Effector memory CD8-positive, alpha-beta T cell (primary cell): ENCODE results near the gene PI4K2B.
"Not testable (repeated sequence)": the region's sequence is repeated elsewhere in the genome, so short reads cannot be mapped to it uniquely, and the experiment has no call there.

Source experiments
- ATAC-seq: fragments of 150-1000 bp; cut with Tn5 transposase; replicated peaks from 2 replicates; pipeline ENCODE4 v1.10.0; 2021; ENCODE audit warnings: mild to moderate bottlenecking, moderate library complexity
- DNase-seq, 3 experiments: peaks; one replicate each; pipeline ENCODE4 v3.0.0; 2021
- H3K27ac Mint-ChIP-seq, 2 donors: one replicate each; pipeline ENCODE4 v1.8.0; 2022; ENCODE audit warnings: mild to moderate bottlenecking in 2 of 2, mixed read lengths in 2 of 2, moderate library complexity in 2 of 2
- H3K27me3 Mint-ChIP-seq, 2 donors: one replicate each; pipeline ENCODE4 v1.8.0; 2022; ENCODE audit warnings: mixed read lengths in 2 of 2
- H3K36me3 Mint-ChIP-seq: one replicate; pipeline ENCODE4 v1.8.0; 2022; ENCODE audit warnings: mild to moderate bottlenecking, moderate library complexity, mixed read lengths; ENCODE audit not compliant: insufficient read depth
- H3K4me1 Mint-ChIP-seq, 2 donors: one replicate each; pipeline ENCODE4 v1.8.0; 2022; ENCODE audit warnings: low read depth in 2 of 2, mixed read lengths in 2 of 2
- H3K4me3 Mint-ChIP-seq, 2 donors: one replicate each; pipeline ENCODE4 v1.8.0; 2022; ENCODE audit warnings: mild to moderate bottlenecking in 2 of 2, mixed read lengths in 2 of 2, moderate library complexity in 2 of 2
- H3K9me3 Mint-ChIP-seq, 2 donors: one replicate each; pipeline ENCODE4 v1.8.0; 2022; ENCODE audit warnings: mixed read lengths in 2 of 2
- total RNA-seq, 9 experiments: gene quantifications; one replicate each; lab custom pipeline; 2026; lab: John Stamatoyannopoulos, UW

PI4K2B gene
- total RNA-seq: 27.4 to 76.2 (median 49.5) reads per million in 9 experiments

DNA sequence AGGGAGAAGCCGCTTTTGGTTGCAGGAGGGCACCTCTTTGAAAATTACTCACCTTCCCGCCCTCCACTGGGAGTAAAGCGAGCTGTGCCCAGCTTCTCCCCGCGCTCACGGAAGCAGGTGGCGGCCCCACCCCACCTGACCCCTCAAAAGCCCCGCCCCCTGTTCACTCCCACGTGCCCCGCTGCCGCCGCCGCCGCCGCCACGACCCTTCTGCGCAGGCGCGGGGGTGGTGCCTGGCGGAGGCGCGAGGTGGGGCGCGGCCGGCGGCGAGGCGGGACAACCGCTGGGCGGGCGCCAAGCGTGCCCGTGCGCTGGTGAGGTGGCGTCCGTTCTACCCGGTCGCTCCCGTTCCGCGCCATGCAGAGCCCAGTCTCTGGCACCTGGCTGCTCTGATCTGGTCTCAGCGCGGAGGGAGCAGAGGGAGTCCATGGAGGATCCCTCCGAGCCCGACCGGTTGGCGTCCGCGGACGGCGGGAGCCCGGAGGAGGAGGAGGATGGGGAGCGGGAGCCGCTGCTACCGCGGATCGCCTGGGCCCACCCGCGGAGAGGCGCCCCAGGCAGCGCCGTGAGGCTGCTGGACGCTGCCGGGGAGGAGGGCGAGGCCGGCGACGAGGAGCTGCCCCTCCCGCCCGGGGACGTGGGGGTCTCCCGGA is at the start of gene PI4K2B:
Gene PI4K2B (plus strand): TSS at position 297 of the 653 bp plus-strand sequence. CDS start 131 bp downstream, at position 428.
- H3K9me3 Mint-ChIP-seq: no peaks in the 10 kb centered on the region
- no peaks in the 10 kb centered on the region for H3K27me3 Mint-ChIP-seq
- peaks cover 21 to 35% of the 10 kb centered on the region in 2 donors for H3K4me1 Mint-ChIP-seq
- peak within 1 kb of the TSS; percentile 90 to 96 for H3K27ac Mint-ChIP-seq
- H3K4me3 Mint-ChIP-seq: peak within 1 kb of the TSS; percentile 86 to 93
- peaks cover 12% of the 10 kb centered on the region for H3K36me3 Mint-ChIP-seq
- peak; percentile 76 for ATAC-seq
- DNase-seq: peak; percentile 91 to 95 (median 91)

DNA sequence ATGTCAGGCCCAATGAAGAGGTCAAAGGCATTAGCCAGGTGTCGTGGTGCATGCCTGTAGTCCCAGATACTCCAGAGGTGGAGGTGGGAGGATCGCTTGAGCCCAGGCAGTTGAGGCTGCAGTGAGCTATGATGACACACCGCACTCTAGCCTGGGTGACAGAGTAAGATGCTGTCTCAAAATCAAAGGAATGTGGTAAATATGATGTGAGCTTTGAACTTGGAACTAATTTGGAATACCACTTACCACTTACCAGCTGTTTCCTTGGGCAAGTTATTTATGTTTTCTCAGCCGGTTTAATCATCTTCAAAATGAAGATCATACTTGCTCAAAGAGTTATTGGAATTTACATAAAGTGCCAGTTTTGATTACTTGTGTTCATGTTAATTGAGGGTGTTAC is 49.8 kb upstream of the PI4K2B start:
- H3K9me3 Mint-ChIP-seq: no peaks in the 10 kb centered on the region
- no peak overlapping the region for H3K27ac Mint-ChIP-seq
- H3K4me1 Mint-ChIP-seq: peaks cover 10 to 24% of the 10 kb centered on the region in 2 donors

DNA sequence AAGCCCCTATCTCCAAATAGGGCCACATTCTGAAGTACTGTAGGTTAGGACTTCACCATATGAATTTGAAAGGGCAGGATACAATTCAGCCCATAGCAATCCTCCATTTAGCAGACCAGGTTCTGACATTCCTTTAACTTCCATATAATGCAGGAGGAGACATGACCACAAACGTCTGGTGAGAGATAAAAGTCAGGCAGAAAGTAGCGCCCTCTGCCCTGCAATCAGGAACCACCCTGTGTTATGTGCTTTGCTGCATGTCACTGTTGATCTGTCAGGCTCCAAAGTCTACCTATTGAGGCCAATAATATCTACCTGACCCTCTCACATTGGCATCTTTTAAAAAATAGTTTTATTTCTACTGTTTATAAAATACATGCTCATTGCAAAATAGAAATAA is 43.4 kb upstream of the PI4K2B start:
- no peaks in the 10 kb centered on the region for H3K27me3 Mint-ChIP-seq

More for the DNA sequence above, 49.8 kb upstream of the PI4K2B start:
- no peaks in the 10 kb centered on the region for H3K27me3 Mint-ChIP-seq
- ATAC-seq (no peak), DNase-seq (no peak)
- H3K36me3 Mint-ChIP-seq: peaks cover 3% of the 10 kb centered on the region
- H3K4me3 Mint-ChIP-seq: no peak overlapping the region

DNA sequence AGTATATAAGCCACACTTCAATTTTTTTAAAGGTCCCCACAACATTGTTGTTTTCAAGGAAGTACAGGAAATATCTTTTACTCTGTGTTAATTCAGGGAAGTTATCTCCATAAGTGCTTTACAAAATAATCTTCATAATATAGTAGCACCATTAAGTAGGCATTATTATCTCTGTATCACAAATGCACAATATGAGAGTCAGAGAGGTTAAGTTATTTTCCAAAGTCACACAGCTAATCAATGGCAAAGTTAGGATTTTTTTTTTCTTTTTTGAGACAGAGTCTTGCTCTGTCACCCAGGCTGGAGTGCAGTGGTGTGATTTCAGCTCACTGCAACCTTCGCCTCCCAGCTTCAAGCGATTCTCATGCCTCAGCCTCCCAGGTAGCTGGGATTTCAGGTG is 35.1 kb upstream of the PI4K2B start:
- no peak overlapping the region for H3K27ac Mint-ChIP-seq
- H3K9me3 Mint-ChIP-seq: peaks cover 0 to 2% of the 10 kb centered on the region in 2 donors
- no peaks in the 10 kb centered on the region for H3K36me3 Mint-ChIP-seq
- ATAC-seq (no peak), DNase-seq (no peak)
- H3K4me3 Mint-ChIP-seq: no peak overlapping the region
- peaks cover 7% of the 10 kb centered on the region in 2 donors for H3K4me1 Mint-ChIP-seq
- H3K27me3 Mint-ChIP-seq: no peaks in the 10 kb centered on the region

More for the DNA sequence above, 43.4 kb upstream of the PI4K2B start:
- Mint-ChIP-seq H3K4me1 (peaks cover 7% of the 10 kb centered on the region in 2 donors), H3K36me3 (no peaks in the 10 kb centered on the region), H3K9me3 (no peaks in the 10 kb centered on the region), H3K4me3 (no peak overlapping the region), H3K27ac (no peak overlapping the region)
- no peak for DNase-seq
- ATAC-seq: no peak

DNA sequence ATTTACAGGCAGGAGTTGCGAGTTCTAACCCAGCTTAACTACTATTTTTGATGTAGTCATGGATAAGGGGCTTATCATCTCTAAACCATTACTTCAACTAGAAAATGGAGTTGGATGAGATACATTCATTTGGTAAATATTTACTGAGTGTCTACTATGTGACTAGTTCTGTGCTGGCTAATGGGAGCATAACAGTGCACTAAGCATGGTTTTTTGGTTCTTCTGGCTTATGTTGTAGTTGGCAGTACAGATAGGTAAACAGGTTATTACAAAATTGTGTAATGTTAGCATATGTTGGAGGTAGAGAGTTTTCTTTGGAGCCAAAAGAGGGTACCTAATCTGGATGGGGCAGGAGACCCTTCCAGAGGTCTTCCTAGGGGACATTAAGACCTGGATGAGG is 25.8 kb upstream of the PI4K2B start:
- no peaks in the 10 kb centered on the region for H3K36me3 Mint-ChIP-seq
- no peaks in the 10 kb centered on the region for H3K4me1 Mint-ChIP-seq
- H3K4me3 Mint-ChIP-seq: no peak overlapping the region
- ATAC-seq (no peak), DNase-seq (no peak)
- H3K27ac Mint-ChIP-seq: no peak overlapping the region
- peaks cover 7 to 11% of the 10 kb centered on the region in 2 donors for H3K27me3 Mint-ChIP-seq
- peaks cover 0 to 4% of the 10 kb centered on the region in 2 donors for H3K9me3 Mint-ChIP-seq

DNA sequence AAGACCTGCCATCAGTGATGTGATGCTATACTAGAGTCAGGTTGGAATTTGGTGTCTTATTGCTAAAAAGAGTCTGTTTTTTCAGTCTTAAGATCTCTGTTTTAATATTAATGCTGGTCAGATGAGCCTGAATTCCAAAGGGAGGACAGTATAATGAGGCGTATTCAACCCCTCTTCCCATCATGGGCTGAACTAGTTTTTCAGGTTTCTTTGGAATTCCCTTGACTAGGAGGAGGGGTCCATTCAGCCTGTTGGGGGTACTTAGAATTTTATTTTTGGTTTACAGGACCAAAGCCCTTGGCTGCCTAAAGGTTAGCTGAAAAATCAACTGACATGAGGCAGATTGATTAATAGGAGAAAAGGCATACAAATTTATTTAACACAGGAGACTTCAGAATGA is 24.1 kb upstream of the PI4K2B start:
- no peak for ATAC-seq
- Mint-ChIP-seq H3K36me3 (no peaks in the 10 kb centered on the region), H3K9me3 (peaks cover 0 to 4% of the 10 kb centered on the region in 2 donors), H3K27ac (no peak overlapping the region), H3K4me3 (no peak overlapping the region), H3K27me3 (peaks cover 7 to 11% of the 10 kb centered on the region in 2 donors), H3K4me1 (no peaks in the 10 kb centered on the region)
- DNase-seq: no peak

DNA sequence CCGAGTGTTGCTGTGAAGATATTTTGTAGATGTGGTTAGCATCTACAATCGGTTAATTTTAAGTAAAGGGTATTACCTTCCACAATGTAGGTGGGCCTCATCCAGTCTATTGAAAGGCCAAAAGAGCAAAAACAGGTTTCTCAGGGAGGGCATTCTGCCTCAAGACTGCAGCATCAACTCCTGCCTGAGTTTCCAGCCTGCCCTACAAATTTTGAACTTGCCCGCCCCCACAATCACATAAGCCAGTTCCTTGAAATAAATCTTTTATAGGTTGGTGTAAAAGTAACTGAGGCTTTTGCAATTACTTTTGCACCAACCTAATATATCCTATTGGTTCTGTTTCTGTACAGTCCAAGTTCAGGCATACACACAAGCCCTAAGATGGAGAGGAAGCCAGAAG is 22.1 kb upstream of the PI4K2B start:
- no peak overlapping the region for H3K4me3 Mint-ChIP-seq
- no peaks in the 10 kb centered on the region for H3K4me1 Mint-ChIP-seq
- H3K27ac Mint-ChIP-seq: no peak overlapping the region
- peaks cover 7 to 11% of the 10 kb centered on the region in 2 donors for H3K27me3 Mint-ChIP-seq
- H3K9me3 Mint-ChIP-seq: peaks cover 0 to 4% of the 10 kb centered on the region in 2 donors
- H3K36me3 Mint-ChIP-seq: no peaks in the 10 kb centered on the region
- DNase-seq (no peak), ATAC-seq (no peak)

DNA sequence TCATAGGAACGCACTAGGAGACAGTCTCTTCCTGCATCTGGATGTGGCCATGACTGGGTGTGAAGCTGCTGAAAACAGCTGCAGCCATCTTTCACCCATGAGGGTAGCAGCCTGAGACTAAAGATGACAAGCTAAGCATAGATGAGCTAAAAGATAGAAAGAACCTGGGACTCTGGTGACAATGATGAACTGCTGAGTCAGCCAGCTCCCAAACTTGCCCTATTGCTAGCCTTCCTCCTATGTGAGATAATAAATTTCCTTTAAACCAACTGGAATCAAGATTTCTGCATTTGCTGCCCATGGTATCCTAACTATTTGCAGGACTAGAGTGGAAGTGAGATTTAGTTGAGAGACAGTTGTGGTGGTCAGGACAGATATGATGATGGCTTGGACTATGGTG is 21.0 kb upstream of the PI4K2B start:
- DNase-seq (no peak), ATAC-seq (no peak)
- H3K36me3 Mint-ChIP-seq: no peaks in the 10 kb centered on the region
- peaks cover 0 to 2% of the 10 kb centered on the region in 2 donors for H3K9me3 Mint-ChIP-seq
- H3K4me3 Mint-ChIP-seq: no peak overlapping the region
- peaks cover 0 to 7% of the 10 kb centered on the region in 2 donors for H3K27me3 Mint-ChIP-seq
- H3K27ac Mint-ChIP-seq: no peak overlapping the region
- H3K4me1 Mint-ChIP-seq: no peaks in the 10 kb centered on the region

DNA sequence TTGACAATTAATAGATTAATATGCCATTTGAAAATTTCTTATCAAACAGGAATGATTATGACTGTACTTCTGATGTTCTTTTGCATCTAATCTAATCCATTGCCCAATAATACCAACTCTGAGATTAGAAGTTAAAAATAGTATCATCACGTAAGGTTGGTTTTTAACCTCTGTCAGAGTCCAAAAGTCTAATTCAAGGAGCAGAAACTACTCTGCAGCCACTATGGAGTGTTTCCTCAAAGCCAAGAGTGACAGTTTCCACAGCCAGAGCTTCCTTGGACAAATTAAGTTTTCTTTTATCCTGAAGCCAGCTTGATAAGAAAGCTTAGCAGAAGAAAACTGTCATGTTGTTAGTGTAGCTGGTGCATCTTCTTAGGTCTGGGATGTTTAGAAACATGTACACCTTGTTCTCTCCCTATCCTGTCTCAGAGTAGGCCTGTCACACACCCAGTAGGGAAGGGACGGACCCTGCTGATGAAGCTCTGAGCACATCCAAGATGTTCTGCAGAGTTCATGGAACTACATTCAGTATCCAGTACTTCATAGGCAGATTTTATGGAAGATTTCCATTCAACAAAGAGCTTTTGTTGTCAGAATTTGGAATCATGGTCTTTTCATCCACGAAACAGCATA is 20.4 kb upstream of the PI4K2B start:
- Mint-ChIP-seq H3K4me3 (no peak overlapping the region), H3K9me3 (peaks cover 0 to 2% of the 10 kb centered on the region in 2 donors), H3K27me3 (peaks cover 0 to under 1% of the 10 kb centered on the region in 2 donors), H3K4me1 (no peaks in the 10 kb centered on the region), H3K36me3 (no peaks in the 10 kb centered on the region), H3K27ac (no peak overlapping the region)
- DNase-seq (no peak), ATAC-seq (no peak)

DNA sequence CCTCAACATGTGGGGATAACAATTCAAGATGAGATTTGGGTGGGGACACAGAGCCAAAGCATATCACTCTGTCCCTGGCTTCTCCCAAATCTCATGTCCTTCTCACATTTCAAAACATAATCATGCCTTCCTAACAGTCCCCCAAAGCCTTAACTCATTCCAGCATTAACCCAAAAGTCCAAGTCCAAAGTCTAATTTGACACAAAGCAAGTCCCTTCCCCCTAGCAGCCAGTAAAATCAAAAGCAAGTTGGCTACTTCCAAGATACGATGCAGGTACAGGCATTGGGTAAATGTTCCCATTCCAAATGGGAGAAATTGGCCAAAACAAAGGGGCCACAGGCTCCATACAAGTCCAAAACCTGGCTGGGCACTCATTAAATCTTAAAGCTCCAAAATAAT is 19.1 kb upstream of the PI4K2B start:
- not testable (repeated sequence) for H3K27ac Mint-ChIP-seq, H3K36me3 Mint-ChIP-seq, H3K4me1 Mint-ChIP-seq, DNase-seq, H3K9me3 Mint-ChIP-seq, H3K27me3 Mint-ChIP-seq, ATAC-seq, H3K4me3 Mint-ChIP-seq

DNA sequence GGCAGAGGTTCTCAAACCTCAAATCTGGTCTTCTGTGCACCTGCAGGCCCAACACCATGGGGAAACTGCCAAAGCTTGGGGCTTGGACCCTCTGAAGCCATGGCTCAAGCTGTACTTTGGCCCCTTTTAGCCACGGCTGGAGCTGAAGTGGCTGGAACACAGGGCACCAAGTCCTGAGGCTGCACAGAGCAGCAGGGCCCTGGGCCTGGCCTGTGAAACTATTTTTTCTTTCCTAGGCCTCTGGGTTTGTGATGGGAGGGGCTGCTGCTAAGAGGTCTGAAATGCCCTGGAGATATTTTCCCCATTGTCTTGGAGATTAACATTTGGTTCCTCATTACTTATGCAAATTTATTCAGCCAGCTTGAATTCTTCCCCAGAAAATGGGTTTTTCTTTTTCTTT is 18.3 kb upstream of the PI4K2B start:
- H3K9me3 Mint-ChIP-seq: peaks cover 0 to 2% of the 10 kb centered on the region in 2 donors
- no peak for DNase-seq
- no peak overlapping the region for H3K27ac Mint-ChIP-seq
- no peaks in the 10 kb centered on the region for H3K4me1 Mint-ChIP-seq
- H3K4me3 Mint-ChIP-seq: no peak overlapping the region
- no peaks in the 10 kb centered on the region for H3K27me3 Mint-ChIP-seq
- ATAC-seq: no peak
- no peaks in the 10 kb centered on the region for H3K36me3 Mint-ChIP-seq

DNA sequence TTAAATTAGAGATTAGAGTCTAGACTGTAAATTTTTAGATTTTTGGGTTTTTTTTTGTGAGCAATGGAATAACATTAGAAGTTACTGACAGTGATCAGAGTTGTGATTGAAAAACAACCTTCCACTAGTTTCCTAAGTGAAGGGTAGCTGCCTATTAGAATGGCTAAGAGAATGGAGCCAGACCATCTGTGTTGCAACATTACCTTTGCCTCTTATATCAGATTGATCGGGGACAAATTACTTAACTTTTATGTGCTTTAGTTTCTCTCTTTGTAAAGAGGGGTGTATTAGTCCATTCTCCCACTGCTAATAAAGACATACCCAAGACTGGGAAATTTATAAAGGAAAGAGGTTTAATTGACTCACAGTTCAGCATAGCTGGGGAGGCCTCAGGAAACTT is 12.5 kb upstream of the PI4K2B start:
- Mint-ChIP-seq H3K4me1 (no peaks in the 10 kb centered on the region), H3K27me3 (no peaks in the 10 kb centered on the region), H3K9me3 (peaks cover 10 to 13% of the 10 kb centered on the region in 2 donors), H3K27ac (no peak overlapping the region), H3K4me3 (no peak overlapping the region), H3K36me3 (no peaks in the 10 kb centered on the region)
- no peak for ATAC-seq
- DNase-seq: no peak

DNA sequence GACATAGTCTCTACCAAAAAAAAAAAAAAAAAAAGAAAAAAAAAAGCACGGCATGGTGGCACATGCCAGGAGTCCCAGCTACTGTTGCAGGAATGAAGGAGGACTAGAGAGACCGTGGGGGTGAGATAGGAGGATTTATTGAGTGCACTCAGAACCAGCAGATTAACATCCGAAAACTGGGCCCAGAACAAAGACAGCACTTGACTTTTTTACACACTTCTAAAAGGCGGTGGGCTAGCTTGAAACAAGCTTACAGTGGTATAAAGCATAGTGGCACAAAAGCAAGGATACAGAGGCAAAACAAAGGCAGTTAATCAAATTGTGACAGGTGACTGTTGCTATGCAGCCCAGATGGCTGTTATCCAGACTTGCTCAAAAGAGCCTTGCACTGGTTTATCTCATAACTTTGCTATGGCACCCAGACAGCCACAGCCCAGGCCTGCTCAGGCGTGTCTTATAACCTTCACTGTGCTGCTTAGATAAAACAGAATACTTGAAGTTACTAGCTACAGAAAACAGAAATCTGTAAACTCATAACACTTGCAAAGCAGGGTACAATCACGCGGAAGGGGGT is 9.9 kb upstream of the PI4K2B start:
- H3K27me3 Mint-ChIP-seq: no peaks in the 10 kb centered on the region
- DNase-seq (peak in 2 of 3 experiments; percentile 9 to 22), ATAC-seq (no peak)
- H3K27ac Mint-ChIP-seq: no peak overlapping the region
- no peaks in the 10 kb centered on the region for H3K36me3 Mint-ChIP-seq
- H3K9me3 Mint-ChIP-seq: peaks cover 14 to 17% of the 10 kb centered on the region in 2 donors
- H3K4me1 Mint-ChIP-seq: no peaks in the 10 kb centered on the region
- no peak overlapping the region for H3K4me3 Mint-ChIP-seq

DNA sequence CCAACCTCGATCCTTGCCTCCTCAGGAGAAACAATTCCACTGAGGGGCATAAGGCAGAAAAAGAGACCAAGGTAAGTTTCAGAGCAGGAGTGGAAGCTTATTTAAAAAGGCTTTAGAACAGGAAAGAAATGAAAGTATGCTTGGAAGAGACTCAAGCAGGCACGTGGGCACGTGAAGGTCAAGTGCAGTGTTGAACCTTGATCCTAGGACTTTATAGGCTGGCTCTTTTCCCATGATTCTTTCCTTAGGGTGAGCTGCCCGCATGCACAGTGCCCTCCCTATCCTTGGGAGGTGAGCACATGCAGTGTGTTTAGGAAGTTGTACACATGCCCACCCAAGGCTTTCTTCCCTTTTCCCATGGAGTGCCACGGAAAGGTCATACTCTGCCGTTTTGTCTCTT is 4.0 kb upstream of the PI4K2B start:
- no peak overlapping the region for H3K27ac Mint-ChIP-seq
- no peak for DNase-seq
- peaks cover 4 to 8% of the 10 kb centered on the region in 2 donors for H3K4me1 Mint-ChIP-seq
- no peak overlapping the region for H3K4me3 Mint-ChIP-seq
- H3K27me3 Mint-ChIP-seq: no peaks in the 10 kb centered on the region
- peaks cover 6 to 8% of the 10 kb centered on the region in 2 donors for H3K9me3 Mint-ChIP-seq
- H3K36me3 Mint-ChIP-seq: peaks cover 12% of the 10 kb centered on the region
- ATAC-seq: no peak
